Nephron (organoid): ENCODE data around the gene PEAK3.
A peak's percentile ranks its signal among the peaks of the same experiment; 100 is the strongest.

Source experiments
- H3K27ac Mint-ChIP-seq, 3 experiments: 2 replicates each; pipeline ENCODE4 v1.8.0; 2020; ENCODE audit warnings: mixed read lengths in 3 of 3, mild to moderate bottlenecking in 2 of 3, moderate library complexity in 1 of 3
- H3K27me3 Mint-ChIP-seq: 2 replicates; pipeline ENCODE4 v1.8.0; 2021; ENCODE audit warnings: low read depth, mild to moderate bottlenecking, moderate library complexity, mixed read lengths
- H3K36me3 Mint-ChIP-seq: 2 replicates; pipeline ENCODE4 v1.8.0; 2020; ENCODE audit warnings: low read depth, mixed read lengths
- H3K4me1 Mint-ChIP-seq: 2 replicates; pipeline ENCODE4 v1.8.0; 2020; ENCODE audit warnings: mixed read lengths
- H3K4me3 Mint-ChIP-seq, 3 experiments: 2 replicates each; pipeline ENCODE4 v1.8.0; 2020; ENCODE audit warnings: mild to moderate bottlenecking in 3 of 3, mixed read lengths in 3 of 3, moderate library complexity in 2 of 3
- H3K9me3 Mint-ChIP-seq: 2 replicates; pipeline ENCODE4 v1.8.0; 2020; ENCODE audit warnings: mixed read lengths
- TF ChIP-seq, protein P1 (sequence below), 3 experiments: fragments of 200-600 bp; sonication (generic); IDR thresholded peaks; one replicate each; pipeline ENCODE4 v1.5.0; 2021; ENCODE audit warnings: antibody characterized with exemption in 3 of 3; ENCODE audit not compliant: unreplicated experiment in 3 of 3

Gene PEAK3

DNA sequence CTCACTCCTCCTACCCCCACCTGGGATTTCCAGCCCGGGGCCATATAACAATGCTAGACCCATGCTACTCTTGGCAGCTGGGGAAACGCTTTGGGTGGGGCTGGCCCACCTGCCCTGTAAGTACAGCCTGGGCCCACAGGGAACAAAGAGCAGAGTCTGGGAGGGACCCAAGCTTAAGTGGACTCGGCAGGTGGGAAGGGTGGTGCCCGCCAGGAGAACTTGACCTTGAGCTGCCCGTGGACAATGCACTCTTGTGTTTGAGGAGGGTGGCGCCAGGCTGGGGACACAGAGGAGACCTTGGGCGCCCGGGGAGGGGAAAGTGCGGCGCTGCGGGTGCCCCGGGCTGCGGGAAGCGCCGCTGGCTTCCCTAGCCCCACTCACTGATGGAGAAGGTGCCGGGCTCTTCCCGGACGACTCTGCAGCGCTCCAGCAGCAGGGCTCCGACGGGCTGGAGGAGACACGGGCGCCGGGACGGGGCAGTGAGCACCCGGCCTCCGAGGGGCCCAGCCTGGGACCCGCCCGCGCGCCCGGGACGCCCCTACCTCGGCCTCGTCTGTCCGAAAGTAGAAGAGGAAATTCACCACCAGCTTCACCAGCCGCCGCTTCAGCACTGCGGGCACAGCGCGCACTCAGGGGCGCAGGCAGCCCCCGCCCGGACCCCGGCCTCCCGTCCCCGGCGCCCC lies 46.5 kb downstream of the PEAK3 start:
- H3K4me1 Mint-ChIP-seq, result peaks cover 42% of the 10 kb centered on the region

DNA sequence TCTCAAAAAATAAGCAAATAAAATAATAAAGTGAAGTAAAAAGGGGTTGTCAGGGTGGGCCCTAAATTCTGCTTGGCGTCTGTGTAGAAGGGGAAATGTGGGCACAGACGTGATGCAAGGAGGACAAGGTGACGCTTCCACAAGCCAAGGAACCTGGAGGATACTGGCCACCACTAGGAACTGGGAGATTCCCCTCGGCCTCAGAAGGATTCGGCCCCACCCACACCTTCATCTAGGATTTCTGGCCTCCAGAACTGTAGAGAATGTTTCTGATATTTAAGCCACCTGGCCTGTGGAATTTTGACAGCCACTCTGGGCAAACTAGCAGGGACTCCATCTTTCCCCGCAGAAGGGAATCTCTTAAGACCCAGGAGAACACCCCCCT lies 47.0 kb downstream of the PEAK3 start:
- Mint-ChIP-seq H3K9me3 (no peaks in the 10 kb centered on the region), H3K27me3 (no peaks in the 10 kb centered on the region)

More for the DNA sequence above, 46.5 kb downstream of the PEAK3 start:
- TF ChIP-seq, protein P1, sequence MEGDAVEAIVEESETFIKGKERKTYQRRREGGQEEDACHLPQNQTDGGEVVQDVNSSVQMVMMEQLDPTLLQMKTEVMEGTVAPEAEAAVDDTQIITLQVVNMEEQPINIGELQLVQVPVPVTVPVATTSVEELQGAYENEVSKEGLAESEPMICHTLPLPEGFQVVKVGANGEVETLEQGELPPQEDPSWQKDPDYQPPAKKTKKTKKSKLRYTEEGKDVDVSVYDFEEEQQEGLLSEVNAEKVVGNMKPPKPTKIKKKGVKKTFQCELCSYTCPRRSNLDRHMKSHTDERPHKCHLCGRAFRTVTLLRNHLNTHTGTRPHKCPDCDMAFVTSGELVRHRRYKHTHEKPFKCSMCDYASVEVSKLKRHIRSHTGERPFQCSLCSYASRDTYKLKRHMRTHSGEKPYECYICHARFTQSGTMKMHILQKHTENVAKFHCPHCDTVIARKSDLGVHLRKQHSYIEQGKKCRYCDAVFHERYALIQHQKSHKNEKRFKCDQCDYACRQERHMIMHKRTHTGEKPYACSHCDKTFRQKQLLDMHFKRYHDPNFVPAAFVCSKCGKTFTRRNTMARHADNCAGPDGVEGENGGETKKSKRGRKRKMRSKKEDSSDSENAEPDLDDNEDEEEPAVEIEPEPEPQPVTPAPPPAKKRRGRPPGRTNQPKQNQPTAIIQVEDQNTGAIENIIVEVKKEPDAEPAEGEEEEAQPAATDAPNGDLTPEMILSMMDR (IDR thresholded peaks at IDR 0.05; ENCODE audit: unreplicated experiment in 3 of 3), result no peak
- Mint-ChIP-seq H3K36me3 (peaks cover 22% of the 10 kb centered on the region), H3K4me3 (peak overlapping the region; percentile 97 to 100 (median 98)), H3K27ac (peak overlapping the region; percentile 89 to 97 (median 94)), H3K9me3 (no peaks in the 10 kb centered on the region), H3K27me3 (no peaks in the 10 kb centered on the region)

GRCh38 chr19:2233601-2234280 lies 48.2 kb downstream of the PEAK3 start:
- no peaks in the 10 kb centered on the region for H3K27me3 Mint-ChIP-seq
- peak overlapping the region; percentile 97 to 100 (median 98) for H3K4me3 Mint-ChIP-seq
- H3K27ac Mint-ChIP-seq, result peak overlapping the region; percentile 19 to 51 (median 41)
- no peaks in the 10 kb centered on the region for H3K9me3 Mint-ChIP-seq
- TF ChIP-seq, protein P1 (IDR thresholded peaks at IDR 0.05; ENCODE audit: unreplicated experiment in 3 of 3), result no peak
- H3K36me3 Mint-ChIP-seq, result peaks cover 20% of the 10 kb centered on the region
- peaks cover 26% of the 10 kb centered on the region for H3K4me1 Mint-ChIP-seq

More for the DNA sequence above, 47.0 kb downstream of the PEAK3 start:
- Mint-ChIP-seq H3K36me3 (peaks cover 24% of the 10 kb centered on the region), H3K4me3 (peak overlapping the region; percentile 97 to 100 (median 98)), H3K4me1 (peaks cover 36% of the 10 kb centered on the region), H3K27ac (peak overlapping the region; percentile 89 to 97 (median 94))
- TF ChIP-seq, protein P1 (IDR thresholded peaks at IDR 0.05; ENCODE audit: unreplicated experiment in 3 of 3), result no peak

DNA sequence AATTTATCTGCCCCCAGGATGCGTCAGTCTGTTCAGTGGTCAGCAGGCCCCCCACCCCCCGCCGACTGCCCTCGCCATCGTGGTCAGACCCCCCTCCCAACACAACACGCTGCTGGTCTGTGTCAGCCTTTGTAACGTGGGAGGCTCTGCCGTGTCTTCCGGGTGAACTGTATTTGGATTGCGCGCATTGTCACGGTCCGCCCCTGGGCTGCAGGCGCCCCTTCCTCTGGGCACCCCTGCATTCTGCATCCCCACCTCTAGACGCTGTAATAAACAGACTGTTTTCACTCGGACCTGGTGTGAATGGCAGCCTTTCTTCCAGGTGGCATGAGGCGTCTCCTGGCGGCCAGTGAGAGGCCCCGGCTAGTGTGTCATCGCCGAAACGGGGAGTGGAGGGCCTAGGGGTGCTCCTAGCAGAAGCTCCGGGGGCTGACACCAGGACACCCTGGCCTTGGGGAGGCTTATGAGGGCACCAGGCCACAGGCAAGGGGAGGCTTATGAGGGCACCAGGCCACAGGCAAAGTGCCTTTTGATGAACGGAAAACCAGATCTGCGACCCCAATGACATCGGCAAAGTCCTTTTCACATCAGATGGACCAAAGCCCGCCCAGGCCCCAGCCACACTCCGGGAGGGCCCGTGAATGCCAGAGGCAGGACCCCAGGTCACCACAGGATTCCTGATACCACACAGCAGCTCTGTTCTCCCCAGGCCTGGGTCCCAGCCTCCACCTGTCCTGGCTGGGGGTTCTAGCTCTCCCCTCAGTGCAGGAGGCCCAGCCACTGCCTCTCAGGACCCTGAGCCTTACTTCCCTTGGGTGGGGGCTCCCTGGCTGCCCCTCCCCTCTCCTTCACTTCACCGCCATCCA lies 49.5 kb downstream of the PEAK3 start:
- Mint-ChIP-seq H3K27ac (peak overlapping the region in 1 of 3 experiments; percentile 44), H3K4me3 (peak overlapping the region; percentile 41 to 61 (median 54)), H3K9me3 (no peaks in the 10 kb centered on the region), H3K4me1 (peaks cover 15% of the 10 kb centered on the region), H3K27me3 (no peaks in the 10 kb centered on the region), H3K36me3 (peaks cover 18% of the 10 kb centered on the region)
- TF ChIP-seq, protein P1 (IDR thresholded peaks at IDR 0.05; ENCODE audit: unreplicated experiment in 3 of 3), result no peak

DNA sequence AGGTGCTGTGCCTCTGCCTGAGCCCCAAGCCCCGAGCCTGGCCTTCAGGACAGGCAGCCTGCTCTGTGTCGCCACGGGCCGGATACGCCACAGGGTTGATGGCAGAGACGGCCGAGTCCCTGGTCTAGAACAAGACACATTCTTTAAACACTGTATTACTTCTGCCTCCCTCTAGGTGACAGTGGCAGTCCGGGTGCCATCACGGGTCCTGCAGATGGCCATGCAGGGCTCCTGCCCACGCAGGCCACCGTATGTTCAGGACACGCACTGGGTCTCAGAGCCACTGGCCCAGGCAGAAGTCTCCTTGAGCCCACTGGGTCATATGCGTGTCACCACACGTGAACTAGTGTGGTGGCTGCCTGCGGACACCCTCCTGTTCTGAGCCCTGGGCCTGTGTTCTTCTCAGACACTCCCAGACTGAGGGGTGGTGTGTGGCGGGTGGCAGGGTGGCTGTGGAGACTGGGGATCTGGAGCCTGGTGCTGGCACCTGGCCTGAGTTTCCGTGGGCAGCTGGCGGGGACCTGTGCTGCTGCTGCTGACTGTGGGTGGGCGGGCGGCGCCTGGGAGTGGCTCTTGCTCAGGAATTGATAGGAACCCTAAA lies 50.3 kb downstream of the PEAK3 start:
- H3K4me1 Mint-ChIP-seq, result peaks cover 12% of the 10 kb centered on the region
- peak overlapping the region in 1 of 3 experiments; percentile 17 for H3K4me3 Mint-ChIP-seq
- H3K27me3 Mint-ChIP-seq, result no peaks in the 10 kb centered on the region
- H3K36me3 Mint-ChIP-seq, result peaks cover 17% of the 10 kb centered on the region
- peak overlapping the region in 2 of 3 experiments; percentile 22 to 55 for H3K27ac Mint-ChIP-seq
- TF ChIP-seq, protein P1 (IDR thresholded peaks at IDR 0.05; ENCODE audit: unreplicated experiment in 3 of 3), result no peak
- no peaks in the 10 kb centered on the region for H3K9me3 Mint-ChIP-seq
